MM.1S (cell line): ENCODE data around the gene TMEM59.

ENCODE experiments used
- EZH2 ChIP-seq: fragments of 300-600 bp; sonication (generic); optimal IDR thresholded peaks from 2 replicates; pipeline ENCODE3; 2017; ENCODE audit warnings: low read depth, mild to moderate bottlenecking, antibody characterized with exemption, low read length, mixed read lengths
- TF ChIP-seq, protein P1 (sequence below): fragments of 300-600 bp; sonication (generic); IDR thresholded peaks from 2 replicates; pipeline ENCODE4 v1.5.1; 2016; ENCODE audit warnings: antibody characterized with exemption, low read length, mixed read lengths

DNA sequence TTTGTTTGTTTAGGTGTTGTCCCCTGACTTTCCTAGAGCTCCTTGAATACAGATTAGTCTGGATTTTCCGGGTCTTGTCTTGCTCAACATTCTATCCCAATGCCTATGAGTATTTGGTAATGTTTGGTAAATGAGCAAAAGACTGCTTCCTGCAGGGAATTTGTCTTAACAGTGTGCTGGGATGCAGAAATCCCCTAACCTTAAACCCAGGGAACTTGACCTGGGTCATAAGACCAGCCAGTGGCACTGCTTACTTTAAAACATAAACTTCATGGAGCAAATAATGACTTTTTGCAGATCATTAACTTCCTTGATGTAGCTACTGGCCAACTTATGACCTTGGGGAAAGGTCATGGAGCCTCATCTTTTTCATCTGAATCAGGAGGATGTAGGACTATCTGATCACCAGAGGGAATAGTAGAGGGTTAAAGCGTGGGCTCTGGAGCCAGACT is 27.6 kb upstream of the TMEM59 start:
- TF ChIP-seq, protein P1, sequence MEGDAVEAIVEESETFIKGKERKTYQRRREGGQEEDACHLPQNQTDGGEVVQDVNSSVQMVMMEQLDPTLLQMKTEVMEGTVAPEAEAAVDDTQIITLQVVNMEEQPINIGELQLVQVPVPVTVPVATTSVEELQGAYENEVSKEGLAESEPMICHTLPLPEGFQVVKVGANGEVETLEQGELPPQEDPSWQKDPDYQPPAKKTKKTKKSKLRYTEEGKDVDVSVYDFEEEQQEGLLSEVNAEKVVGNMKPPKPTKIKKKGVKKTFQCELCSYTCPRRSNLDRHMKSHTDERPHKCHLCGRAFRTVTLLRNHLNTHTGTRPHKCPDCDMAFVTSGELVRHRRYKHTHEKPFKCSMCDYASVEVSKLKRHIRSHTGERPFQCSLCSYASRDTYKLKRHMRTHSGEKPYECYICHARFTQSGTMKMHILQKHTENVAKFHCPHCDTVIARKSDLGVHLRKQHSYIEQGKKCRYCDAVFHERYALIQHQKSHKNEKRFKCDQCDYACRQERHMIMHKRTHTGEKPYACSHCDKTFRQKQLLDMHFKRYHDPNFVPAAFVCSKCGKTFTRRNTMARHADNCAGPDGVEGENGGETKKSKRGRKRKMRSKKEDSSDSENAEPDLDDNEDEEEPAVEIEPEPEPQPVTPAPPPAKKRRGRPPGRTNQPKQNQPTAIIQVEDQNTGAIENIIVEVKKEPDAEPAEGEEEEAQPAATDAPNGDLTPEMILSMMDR, result no peak
- TF ChIP-seq EZH2, result no peak
